HEK293 (cell line): ENCODE measurements around the gene VWA3B.

ENCODE experiments used
- GLIS1 ChIP-seq: fragments of 450-650 bp; formaldehyde crosslinking; IDR thresholded peaks from 2 replicates; pipeline ENCODE4 v1.5.1; 2016; ENCODE audit warnings: missing biosample characterization, missing genetic modification characterization
- MEIS1 ChIP-seq: sonication (generic); formaldehyde crosslinking; IDR thresholded peaks from 2 replicates; pipeline ENCODE4 v1.8.1; 2022; ENCODE audit warnings: missing genetic modification reagents, mild to moderate bottlenecking, borderline replicate concordance
- PRDM1 ChIP-seq: fragments of 450-650 bp; formaldehyde crosslinking; IDR thresholded peaks from 2 replicates; pipeline ENCODE4; 2016; ENCODE audit warnings: missing biosample characterization, missing genetic modification characterization
- SP2 ChIP-seq: fragments of 450-650 bp; formaldehyde crosslinking; IDR thresholded peaks from 2 replicates; pipeline ENCODE4 v1.5.1; 2016; ENCODE audit warnings: missing biosample characterization, missing genetic modification characterization
- YY2 ChIP-seq: fragments of 450-650 bp; formaldehyde crosslinking; IDR thresholded peaks from 2 replicates; pipeline ENCODE4 v1.5.1; 2016; ENCODE audit warnings: missing biosample characterization, missing genetic modification characterization
- ZFP37 ChIP-seq: fragments of 450-650 bp; formaldehyde crosslinking; IDR thresholded peaks from 2 replicates; pipeline ENCODE4 v1.5.1; 2016; ENCODE audit warnings: missing biosample characterization, missing genetic modification characterization
- ZNF133 ChIP-seq: fragments of 450-650 bp; formaldehyde crosslinking; IDR thresholded peaks from 2 replicates; pipeline ENCODE4 v1.5.1; 2016; ENCODE audit warnings: missing biosample characterization, missing genetic modification characterization
- ZNF202 ChIP-seq: fragments of 450-650 bp; formaldehyde crosslinking; IDR thresholded peaks from 2 replicates; pipeline ENCODE4 v1.5.1; 2016; ENCODE audit warnings: missing biosample characterization, missing genetic modification characterization, borderline replicate concordance
- ZNF280C ChIP-seq: fragments of 450-650 bp; formaldehyde crosslinking; IDR thresholded peaks from 2 replicates; pipeline ENCODE4 v1.5.1; 2016; ENCODE audit warnings: missing biosample characterization, missing genetic modification characterization
- ZNF350 ChIP-seq: fragments of 450-650 bp; formaldehyde crosslinking; IDR thresholded peaks from 2 replicates; pipeline ENCODE4 v1.5.0; 2017; ENCODE audit warnings: missing biosample characterization, mild to moderate bottlenecking, missing genetic modification characterization
- ZNF404 ChIP-seq: fragments of 450-650 bp; formaldehyde crosslinking; IDR thresholded peaks from 2 replicates; pipeline ENCODE4 v1.5.1; 2017; ENCODE audit warnings: missing biosample characterization, missing genetic modification characterization
- ZNF560 ChIP-seq: fragments of 450-650 bp; formaldehyde crosslinking; IDR thresholded peaks from 2 replicates; pipeline ENCODE4 v1.5.1; 2017; ENCODE audit warnings: missing biosample characterization, missing genetic modification characterization, borderline replicate concordance
- ZNF585B ChIP-seq: fragments of 450-650 bp; formaldehyde crosslinking; IDR thresholded peaks from 2 replicates; pipeline ENCODE4 v1.5.1; 2016; ENCODE audit warnings: missing biosample characterization, missing genetic modification characterization
- ZNF624 ChIP-seq: fragments of 450-650 bp; formaldehyde crosslinking; IDR thresholded peaks from 2 replicates; pipeline ENCODE4 v1.5.1; 2017; ENCODE audit warnings: missing biosample characterization, missing genetic modification characterization
- ZNF654 ChIP-seq: fragments of 450-650 bp; formaldehyde crosslinking; IDR thresholded peaks from 2 replicates; pipeline ENCODE4 v1.5.1; 2016; ENCODE audit warnings: low read depth, missing biosample characterization, missing genetic modification characterization
- ZNF701 ChIP-seq: fragments of 450-650 bp; formaldehyde crosslinking; IDR thresholded peaks from 2 replicates; pipeline ENCODE4 v1.5.1; 2016; ENCODE audit warnings: missing biosample characterization, missing genetic modification characterization
- ZNF785 ChIP-seq: fragments of 450-650 bp; formaldehyde crosslinking; IDR thresholded peaks from 2 replicates; pipeline ENCODE4 v1.5.1; 2016; ENCODE audit warnings: missing biosample characterization, missing genetic modification characterization
- ZNF837 ChIP-seq: fragments of 450-650 bp; formaldehyde crosslinking; IDR thresholded peaks from 2 replicates; pipeline ENCODE4 v1.5.1; 2016; ENCODE audit warnings: missing biosample characterization, missing genetic modification characterization
- TF ChIP-seq, protein P1 (sequence below): fragments of 450-650 bp; formaldehyde crosslinking; IDR thresholded peaks from 2 replicates; pipeline ENCODE4 v1.5.1; 2016; ENCODE audit warnings: missing biosample characterization, missing genetic modification characterization
- TF ChIP-seq, protein P2 (sequence below): fragments of 450-650 bp; formaldehyde crosslinking; IDR thresholded peaks from 2 replicates; pipeline ENCODE4 v1.5.1; 2016; ENCODE audit warnings: missing biosample characterization, missing genetic modification characterization
- TF ChIP-seq, protein P3 (sequence below): IDR thresholded peaks from 2 replicates; pipeline ENCODE4 v1.6.1; 2011; ENCODE audit warnings: mild to moderate bottlenecking, low read depth, low read length, borderline replicate concordance
- TF ChIP-seq, protein P4 (sequence below): fragments of 450-650 bp; formaldehyde crosslinking; IDR thresholded peaks from 2 replicates; pipeline ENCODE4 v1.5.1; 2016; ENCODE audit warnings: missing biosample characterization, missing genetic modification characterization, borderline replicate concordance
- TF ChIP-seq, protein P5 (sequence below): fragments of 450-650 bp; formaldehyde crosslinking; IDR thresholded peaks from 2 replicates; pipeline ENCODE4 v1.5.1; 2016; ENCODE audit warnings: missing biosample characterization, missing genetic modification characterization

VWA3B gene

GRCh38 chr2:98086491-98087446, at the start of gene VWA3B (continued):
- TF ChIP-seq, protein P1, sequence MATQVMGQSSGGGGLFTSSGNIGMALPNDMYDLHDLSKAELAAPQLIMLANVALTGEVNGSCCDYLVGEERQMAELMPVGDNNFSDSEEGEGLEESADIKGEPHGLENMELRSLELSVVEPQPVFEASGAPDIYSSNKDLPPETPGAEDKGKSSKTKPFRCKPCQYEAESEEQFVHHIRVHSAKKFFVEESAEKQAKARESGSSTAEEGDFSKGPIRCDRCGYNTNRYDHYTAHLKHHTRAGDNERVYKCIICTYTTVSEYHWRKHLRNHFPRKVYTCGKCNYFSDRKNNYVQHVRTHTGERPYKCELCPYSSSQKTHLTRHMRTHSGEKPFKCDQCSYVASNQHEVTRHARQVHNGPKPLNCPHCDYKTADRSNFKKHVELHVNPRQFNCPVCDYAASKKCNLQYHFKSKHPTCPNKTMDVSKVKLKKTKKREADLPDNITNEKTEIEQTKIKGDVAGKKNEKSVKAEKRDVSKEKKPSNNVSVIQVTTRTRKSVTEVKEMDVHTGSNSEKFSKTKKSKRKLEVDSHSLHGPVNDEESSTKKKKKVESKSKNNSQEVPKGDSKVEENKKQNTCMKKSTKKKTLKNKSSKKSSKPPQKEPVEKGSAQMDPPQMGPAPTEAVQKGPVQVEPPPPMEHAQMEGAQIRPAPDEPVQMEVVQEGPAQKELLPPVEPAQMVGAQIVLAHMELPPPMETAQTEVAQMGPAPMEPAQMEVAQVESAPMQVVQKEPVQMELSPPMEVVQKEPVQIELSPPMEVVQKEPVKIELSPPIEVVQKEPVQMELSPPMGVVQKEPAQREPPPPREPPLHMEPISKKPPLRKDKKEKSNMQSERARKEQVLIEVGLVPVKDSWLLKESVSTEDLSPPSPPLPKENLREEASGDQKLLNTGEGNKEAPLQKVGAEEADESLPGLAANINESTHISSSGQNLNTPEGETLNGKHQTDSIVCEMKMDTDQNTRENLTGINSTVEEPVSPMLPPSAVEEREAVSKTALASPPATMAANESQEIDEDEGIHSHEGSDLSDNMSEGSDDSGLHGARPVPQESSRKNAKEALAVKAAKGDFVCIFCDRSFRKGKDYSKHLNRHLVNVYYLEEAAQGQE = no peak
- TF ChIP-seq ZNF585B (tag by site-specific recombination) (no peak), GLIS1 (no peak), ZNF404 (tag by site-specific recombination) (no peak), ZNF280C (tag by site-specific recombination) (no peak), ZNF654 (tag by site-specific recombination) (no peak), ZNF624 (no peak), SP2 (peak; percentile 79), ZNF837 (no peak), ZNF701 (tag by site-specific recombination) (no peak), ZFP37 (tag by site-specific recombination) (no peak), ZNF202 (tag by site-specific recombination) (no peak), ZNF133 (tag by site-specific recombination) (no peak), ZNF785 (tag by site-specific recombination) (no peak), ZNF560 (no peak), YY2 (tag by site-specific recombination) (0 out of 2 replicates have a peak, but pooled peaks have one; percentile 52), PRDM1 (tag by site-specific recombination) (no peak), MEIS1 (CRISPR knock-in tag) (no peak), ZNF350 (tag by site-specific recombination) (no peak)
- TF ChIP-seq, protein P2, sequence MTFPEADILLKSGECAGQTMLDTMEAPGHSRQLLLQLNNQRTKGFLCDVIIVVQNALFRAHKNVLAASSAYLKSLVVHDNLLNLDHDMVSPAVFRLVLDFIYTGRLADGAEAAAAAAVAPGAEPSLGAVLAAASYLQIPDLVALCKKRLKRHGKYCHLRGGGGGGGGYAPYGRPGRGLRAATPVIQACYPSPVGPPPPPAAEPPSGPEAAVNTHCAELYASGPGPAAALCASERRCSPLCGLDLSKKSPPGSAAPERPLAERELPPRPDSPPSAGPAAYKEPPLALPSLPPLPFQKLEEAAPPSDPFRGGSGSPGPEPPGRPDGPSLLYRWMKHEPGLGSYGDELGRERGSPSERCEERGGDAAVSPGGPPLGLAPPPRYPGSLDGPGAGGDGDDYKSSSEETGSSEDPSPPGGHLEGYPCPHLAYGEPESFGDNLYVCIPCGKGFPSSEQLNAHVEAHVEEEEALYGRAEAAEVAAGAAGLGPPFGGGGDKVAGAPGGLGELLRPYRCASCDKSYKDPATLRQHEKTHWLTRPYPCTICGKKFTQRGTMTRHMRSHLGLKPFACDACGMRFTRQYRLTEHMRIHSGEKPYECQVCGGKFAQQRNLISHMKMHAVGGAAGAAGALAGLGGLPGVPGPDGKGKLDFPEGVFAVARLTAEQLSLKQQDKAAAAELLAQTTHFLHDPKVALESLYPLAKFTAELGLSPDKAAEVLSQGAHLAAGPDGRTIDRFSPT (tag by site-specific recombination) = no peak
- TF ChIP-seq, protein P3, sequence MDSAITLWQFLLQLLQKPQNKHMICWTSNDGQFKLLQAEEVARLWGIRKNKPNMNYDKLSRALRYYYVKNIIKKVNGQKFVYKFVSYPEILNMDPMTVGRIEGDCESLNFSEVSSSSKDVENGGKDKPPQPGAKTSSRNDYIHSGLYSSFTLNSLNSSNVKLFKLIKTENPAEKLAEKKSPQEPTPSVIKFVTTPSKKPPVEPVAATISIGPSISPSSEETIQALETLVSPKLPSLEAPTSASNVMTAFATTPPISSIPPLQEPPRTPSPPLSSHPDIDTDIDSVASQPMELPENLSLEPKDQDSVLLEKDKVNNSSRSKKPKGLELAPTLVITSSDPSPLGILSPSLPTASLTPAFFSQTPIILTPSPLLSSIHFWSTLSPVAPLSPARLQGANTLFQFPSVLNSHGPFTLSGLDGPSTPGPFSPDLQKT = no peak
- TF ChIP-seq, protein P4, sequence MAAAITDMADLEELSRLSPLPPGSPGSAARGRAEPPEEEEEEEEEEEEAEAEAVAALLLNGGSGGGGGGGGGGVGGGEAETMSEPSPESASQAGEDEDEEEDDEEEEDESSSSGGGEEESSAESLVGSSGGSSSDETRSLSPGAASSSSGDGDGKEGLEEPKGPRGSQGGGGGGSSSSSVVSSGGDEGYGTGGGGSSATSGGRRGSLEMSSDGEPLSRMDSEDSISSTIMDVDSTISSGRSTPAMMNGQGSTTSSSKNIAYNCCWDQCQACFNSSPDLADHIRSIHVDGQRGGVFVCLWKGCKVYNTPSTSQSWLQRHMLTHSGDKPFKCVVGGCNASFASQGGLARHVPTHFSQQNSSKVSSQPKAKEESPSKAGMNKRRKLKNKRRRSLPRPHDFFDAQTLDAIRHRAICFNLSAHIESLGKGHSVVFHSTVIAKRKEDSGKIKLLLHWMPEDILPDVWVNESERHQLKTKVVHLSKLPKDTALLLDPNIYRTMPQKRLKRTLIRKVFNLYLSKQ = no peak
- TF ChIP-seq, protein P5, sequence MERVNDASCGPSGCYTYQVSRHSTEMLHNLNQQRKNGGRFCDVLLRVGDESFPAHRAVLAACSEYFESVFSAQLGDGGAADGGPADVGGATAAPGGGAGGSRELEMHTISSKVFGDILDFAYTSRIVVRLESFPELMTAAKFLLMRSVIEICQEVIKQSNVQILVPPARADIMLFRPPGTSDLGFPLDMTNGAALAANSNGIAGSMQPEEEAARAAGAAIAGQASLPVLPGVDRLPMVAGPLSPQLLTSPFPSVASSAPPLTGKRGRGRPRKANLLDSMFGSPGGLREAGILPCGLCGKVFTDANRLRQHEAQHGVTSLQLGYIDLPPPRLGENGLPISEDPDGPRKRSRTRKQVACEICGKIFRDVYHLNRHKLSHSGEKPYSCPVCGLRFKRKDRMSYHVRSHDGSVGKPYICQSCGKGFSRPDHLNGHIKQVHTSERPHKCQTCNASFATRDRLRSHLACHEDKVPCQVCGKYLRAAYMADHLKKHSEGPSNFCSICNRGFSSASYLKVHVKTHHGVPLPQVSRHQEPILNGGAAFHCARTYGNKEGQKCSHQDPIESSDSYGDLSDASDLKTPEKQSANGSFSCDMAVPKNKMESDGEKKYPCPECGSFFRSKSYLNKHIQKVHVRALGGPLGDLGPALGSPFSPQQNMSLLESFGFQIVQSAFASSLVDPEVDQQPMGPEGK (tag by site-specific recombination) = 0 out of 2 replicates have a peak, but pooled peaks have one; percentile 12
